Spinal cord (tissue), 10 donors: ENCODE data around the gene ARHGEF28. TPM values are rescaled to one million over a fixed set of nuclear protein-coding genes. Genes with fewer than 3 reads are reported as not detected.

ENCODE experiments used
- DNase-seq, 6 donors: peaks; one replicate each; pipeline versions ENCODE4 v3.0.0 to v3.0.0-alpha.2; 2013 to 2015; ENCODE audit warnings: low spot score in 6 of 6, low read depth in 4 of 6
- H3K27ac ChIP-seq: one replicate; pipeline ENCODE4 v1.5.1; 2013; ENCODE audit warnings: low read depth, low read length, control low read depth
- H3K27me3 ChIP-seq: one replicate; pipeline ENCODE4 v1.6.1; 2013; ENCODE audit warnings: low read length; ENCODE audit not compliant: control insufficient read depth, insufficient read depth
- H3K36me3 ChIP-seq: one replicate; pipeline ENCODE4 v1.6.1; 2013; ENCODE audit warnings: low read length; ENCODE audit not compliant: control insufficient read depth, insufficient read depth
- H3K4me1 ChIP-seq: one replicate; pipeline ENCODE4 v1.6.1; 2013; ENCODE audit warnings: low read length; ENCODE audit not compliant: control insufficient read depth, insufficient read depth
- H3K4me3 ChIP-seq: one replicate; pipeline ENCODE4 v1.5.1; 2013; ENCODE audit warnings: low read depth, low read length, control low read depth
- H3K9me3 ChIP-seq: one replicate; pipeline ENCODE4 v1.6.1; 2013; ENCODE audit warnings: low read length; ENCODE audit not compliant: control insufficient read depth, insufficient read depth
- WGBS: methylation state at CpG from one replicate; pipeline ENCODE4 v1.1.5; 2013; ENCODE audit warnings: missing lambda C conversion rate; ENCODE audit not compliant: insufficient coverage; 5-methylcytosine and 5-hydroxymethylcytosine counted together
- polyA plus RNA-seq, 2 donors: library from polyadenylated mRNA; unstranded; fragments of 120-200 nt; gene quantifications; one replicate each; pipeline ENCODE4 v1.2.1, GENCODE V29; 2013; ENCODE audit not compliant: insufficient read length in 2 of 2
- total RNA-seq, 2 donors: library from RNA; depleted of rRNA in 1 of 2; stranded (reverse); fragments of 120-200 nt in 1 of 2; fragments of >200 nt in 1 of 2; gene quantifications; one replicate each; pipeline versions ENCODE4 v1.2.3 to v1.2.4, GENCODE V29; 2013 to 2014
- donor health status: healthy.

The ARHGEF28 gene
- total and polyA plus RNA-seq, 4 donors, result 13.6 to 25.7 (median 14.3) TPM

- no peaks in the 10 kb centered on the region for H3K36me3 ChIP-seq
- H3K27me3 ChIP-seq, result no peaks in the 10 kb centered on the region
- H3K27ac ChIP-seq, result no peak overlapping the region
- H3K4me3 ChIP-seq, result no peak overlapping the region
- H3K4me1 ChIP-seq, result peaks cover 7% of the 10 kb centered on the region
- DNase-seq, result no peak
- H3K9me3 ChIP-seq, result no peaks in the 10 kb centered on the region
- 83% methylated on average over 1 of the region's 1 CpG for WGBS
Observed at GRCh38 chr5:73620334-73620687, 5.7 kb upstream of the ARHGEF28 start.

GRCh38 chr5:73623060-73623459 is 2.9 kb upstream of the ARHGEF28 start:
- H3K9me3 ChIP-seq, result no peaks in the 10 kb centered on the region
- no CpG with 5 or more reads among the region's 2 CpGs for WGBS
- H3K27ac ChIP-seq, result no peak overlapping the region
- H3K4me1 ChIP-seq, result peaks cover 17% of the 10 kb centered on the region
- no peak for DNase-seq
- no peaks in the 10 kb centered on the region for H3K27me3 ChIP-seq
- H3K36me3 ChIP-seq, result no peaks in the 10 kb centered on the region
- no peak overlapping the region for H3K4me3 ChIP-seq

GRCh38 chr5:73623901-73624404 is 2.0 kb upstream of the ARHGEF28 start:
- Histone ChIP-seq H3K27me3 (no peaks in the 10 kb centered on the region), H3K9me3 (no peaks in the 10 kb centered on the region), H3K4me1 (peaks cover 17% of the 10 kb centered on the region), H3K27ac (no peak overlapping the region), H3K36me3 (no peaks in the 10 kb centered on the region), H3K4me3 (no peak overlapping the region)
- peak in 4 of 6 donors; percentile 15 to 64 (median 42) for DNase-seq
- WGBS, result no CpG with 5 or more reads among the region's 2 CpGs

- 100% methylated on average over 2 of the region's 6 CpGs for WGBS
- Histone ChIP-seq H3K27me3 (no peaks in the 10 kb centered on the region), H3K27ac (no peak overlapping the region), H3K4me1 (peaks cover 17% of the 10 kb centered on the region), H3K4me3 (no peak overlapping the region), H3K36me3 (no peaks in the 10 kb centered on the region), H3K9me3 (no peaks in the 10 kb centered on the region)
- DNase-seq, result no peak
Observed at GRCh38 chr5:73624888-73625287, 1.1 kb upstream of the ARHGEF28 start.

- Histone ChIP-seq H3K4me3 (peak overlapping the region; percentile 35), H3K36me3 (no peaks in the 10 kb centered on the region), H3K9me3 (no peaks in the 10 kb centered on the region), H3K27me3 (no peaks in the 10 kb centered on the region), H3K4me1 (peaks cover 17% of the 10 kb centered on the region), H3K27ac (no peak overlapping the region)
- 5% methylated on average over 30 of the region's 33 CpGs for WGBS
- peak in 3 of 6 donors; percentile 24 to 74 (median 64) for DNase-seq
Observed at GRCh38 chr5:73625372-73625943, 538 bp upstream of the ARHGEF28 start.

- peaks cover 17% of the 10 kb centered on the region for H3K4me1 ChIP-seq
- H3K27me3 ChIP-seq, result no peaks in the 10 kb centered on the region
- no peak overlapping the region for H3K27ac ChIP-seq
- WGBS, result 75% methylated on average over 14 of the region's 14 CpGs
- peak overlapping the region; percentile 59 for H3K4me3 ChIP-seq
- no peaks in the 10 kb centered on the region for H3K9me3 ChIP-seq
- DNase-seq, result no peak
- no peaks in the 10 kb centered on the region for H3K36me3 ChIP-seq
Observed at GRCh38 chr5:73626814-73627313, 868 bp downstream of the ARHGEF28 start.

- Histone ChIP-seq H3K27ac (no peak overlapping the region), H3K36me3 (no peaks in the 10 kb centered on the region), H3K4me3 (no peak overlapping the region), H3K4me1 (peaks cover 17% of the 10 kb centered on the region), H3K9me3 (no peaks in the 10 kb centered on the region), H3K27me3 (peaks cover 2% of the 10 kb centered on the region)
- no peak for DNase-seq
Observed at GRCh38 chr5:73629456-73629855, 3.5 kb downstream of the ARHGEF28 start.

GRCh38 chr5:73630765-73631164 is 4.8 kb downstream of the ARHGEF28 start:
- Histone ChIP-seq H3K36me3 (no peaks in the 10 kb centered on the region), H3K27ac (no peak overlapping the region), H3K4me1 (peaks cover 7% of the 10 kb centered on the region), H3K9me3 (no peaks in the 10 kb centered on the region), H3K27me3 (peaks cover 2% of the 10 kb centered on the region), H3K4me3 (no peak overlapping the region)
- DNase-seq, result no peak

- H3K4me3 ChIP-seq, result no peak overlapping the region
- no peak overlapping the region for H3K27ac ChIP-seq
- peaks cover 6% of the 10 kb centered on the region for H3K4me1 ChIP-seq
- H3K9me3 ChIP-seq, result no peaks in the 10 kb centered on the region
- DNase-seq, result no peak
- H3K36me3 ChIP-seq, result no peaks in the 10 kb centered on the region
- peaks cover 2% of the 10 kb centered on the region for H3K27me3 ChIP-seq
Observed at GRCh38 chr5:73631500-73631899, 5.5 kb downstream of the ARHGEF28 start.

- Histone ChIP-seq H3K4me1 (no peaks in the 10 kb centered on the region), H3K4me3 (no peak overlapping the region), H3K27ac (no peak overlapping the region), H3K9me3 (no peaks in the 10 kb centered on the region), H3K36me3 (no peaks in the 10 kb centered on the region), H3K27me3 (peaks cover 2% of the 10 kb centered on the region)
- 64% methylated on average over 5 of the region's 5 CpGs for WGBS
- DNase-seq, result no peak
Observed at GRCh38 chr5:73633060-73633459, 7.1 kb downstream of the ARHGEF28 start.
